ENCODE measurements around the gene XPNPEP1.

XPNPEP1 gene

GRCh38 chr10:109861081-109861480 lies 62.2 kb downstream of the XPNPEP1 start:
- peak in 1 of 3 experiments; percentile 0 for DNase-seq

- no peak for DNase-seq
Observed at GRCh38 chr10:109859221-109859620, 64.1 kb downstream of the XPNPEP1 start.

GRCh38 chr10:109855746-109856145 lies 67.6 kb downstream of the XPNPEP1 start:
- DNase-seq, result no peak

GRCh38 chr10:109853921-109854320 lies 69.4 kb downstream of the XPNPEP1 start:
- no peak for DNase-seq

- peak; percentile 42 to 75 (median 49) for DNase-seq
Observed at GRCh38 chr10:109852475-109853037, 70.8 kb downstream of the XPNPEP1 start.

DNA sequence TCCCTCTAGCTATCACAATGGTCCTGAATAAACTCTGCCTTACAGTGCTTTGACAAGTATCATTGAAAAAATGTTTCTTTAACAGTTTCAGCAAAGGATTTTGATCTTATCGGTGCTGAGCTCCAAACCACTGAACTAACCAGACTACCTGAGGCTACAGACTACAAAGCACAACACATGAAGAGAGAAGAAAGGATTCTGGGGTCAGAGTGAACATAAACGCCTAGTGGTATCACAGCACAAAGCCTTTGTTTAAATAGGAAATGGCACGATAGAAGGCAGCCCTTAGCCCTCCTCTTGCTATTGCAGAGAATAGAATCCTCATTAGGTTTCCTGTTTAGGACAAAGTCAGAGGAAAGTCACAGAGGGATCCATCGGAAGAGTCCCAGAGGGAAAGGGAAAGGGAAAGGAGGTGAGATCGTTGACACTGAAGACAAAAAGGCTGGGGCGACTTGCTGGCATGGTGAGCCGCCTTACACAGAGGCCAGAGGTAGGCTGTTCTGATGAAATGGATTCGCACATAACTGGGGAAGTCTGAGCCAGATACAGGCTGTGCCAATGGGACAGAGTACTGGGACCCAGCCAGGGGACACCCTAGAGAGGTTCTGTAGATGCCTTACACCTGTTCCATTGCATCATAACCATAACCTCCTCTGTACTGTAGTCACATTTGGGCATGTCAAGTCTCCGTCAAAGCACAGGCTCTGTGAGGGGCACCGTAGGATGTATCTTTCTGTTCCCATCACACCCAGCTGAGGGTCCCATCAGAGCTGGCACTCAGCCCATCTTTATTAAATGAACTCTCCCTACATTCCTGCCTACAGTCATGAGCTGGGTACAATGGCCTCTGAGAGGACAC lies 71.5 kb downstream of the XPNPEP1 start:
- DNase-seq, result no peak

DNA sequence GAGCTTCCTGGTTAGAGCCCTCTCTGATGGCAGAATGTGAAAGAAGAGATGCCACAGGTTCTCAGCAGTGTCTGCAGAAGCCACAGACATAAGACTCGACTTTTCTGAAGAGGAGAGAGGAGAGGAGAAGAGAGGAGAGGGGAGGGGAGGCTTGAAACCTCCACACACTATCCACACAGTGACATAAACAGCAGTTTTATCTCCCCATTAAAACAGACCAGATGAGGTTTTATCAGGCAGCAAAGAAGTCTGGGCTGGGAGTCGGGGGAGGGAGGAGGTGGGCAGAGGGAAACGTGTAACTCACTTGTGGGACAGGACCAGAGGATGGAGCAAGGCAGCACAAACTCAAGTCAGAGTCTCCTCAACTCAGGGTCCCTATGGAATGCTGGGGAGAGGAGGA lies 76.5 kb downstream of the XPNPEP1 start:
- DNase-seq, result no peak

- no peak for DNase-seq
Observed at GRCh38 chr10:109845308-109845707, 78.0 kb downstream of the XPNPEP1 start.

- no peak for DNase-seq
Observed at GRCh38 chr10:109838592-109839244, 84.6 kb downstream of the XPNPEP1 start.

DNA sequence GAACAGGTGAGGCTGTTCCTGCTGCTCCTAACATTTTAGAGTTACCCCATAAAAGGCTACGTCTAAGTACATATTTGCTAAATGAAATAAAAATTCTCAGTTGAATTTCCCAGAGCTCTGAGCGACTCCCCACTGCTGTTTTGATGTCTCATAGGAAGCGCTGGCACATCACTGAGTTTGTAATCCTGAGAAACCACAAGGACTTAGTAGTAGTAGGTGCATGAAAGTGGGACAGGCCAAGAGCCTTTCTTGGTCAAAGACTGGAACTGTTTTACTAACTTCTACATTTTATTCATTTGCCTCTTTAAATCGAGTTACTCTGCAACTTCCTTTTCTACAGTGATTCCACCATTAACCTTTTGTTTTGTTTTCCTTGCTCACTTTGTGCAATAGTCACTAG lies 85.9 kb downstream of the XPNPEP1 start:
- DNase-seq, result no peak

DNA sequence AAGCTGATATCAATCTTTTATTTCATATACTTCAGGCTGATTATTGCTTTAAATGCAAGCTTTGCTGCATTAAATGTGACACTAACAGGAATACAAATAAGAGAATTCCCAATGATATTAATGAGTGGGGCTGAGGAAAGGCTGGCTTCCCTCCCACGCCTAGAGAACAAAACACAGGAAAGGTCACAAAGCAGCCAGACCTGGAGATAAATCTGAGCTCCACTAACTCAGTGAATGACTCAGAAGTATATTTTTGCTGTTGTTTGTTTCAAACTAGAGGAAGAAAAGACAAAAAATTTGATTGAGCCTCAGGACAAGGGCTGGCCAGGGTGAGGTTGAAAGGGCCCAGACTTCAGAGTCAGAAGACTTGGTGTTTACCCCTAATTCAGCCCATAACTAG lies 88.1 kb downstream of the XPNPEP1 start:
- DNase-seq, result no peak

- DNase-seq, result no peak
Observed at GRCh38 chr10:109831846-109832245, 91.5 kb downstream of the XPNPEP1 start.

GRCh38 chr10:109824206-109824605 lies 99.1 kb downstream of the XPNPEP1 start:
- DNase-seq, result no peak

DNA sequence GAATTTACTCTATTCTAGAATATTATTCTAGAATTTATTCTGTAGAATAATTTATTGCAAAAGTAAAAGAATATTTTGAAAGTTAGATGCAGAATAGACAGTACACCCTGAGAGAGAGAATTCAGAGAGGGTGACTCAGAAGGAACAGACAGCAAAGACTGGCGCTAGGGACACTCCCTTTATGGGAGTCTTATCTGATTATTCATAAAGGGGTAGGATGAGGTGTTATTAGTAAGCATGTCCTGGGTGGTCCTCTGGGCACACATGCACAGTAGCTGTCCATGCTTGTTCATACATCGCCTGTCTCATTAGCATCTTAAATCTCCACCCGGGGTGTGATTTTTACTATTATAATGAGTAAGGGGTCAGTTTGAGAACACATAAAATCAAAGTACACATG lies 100.1 kb downstream of the XPNPEP1 start:
- DNase-seq, result no peak

DNA sequence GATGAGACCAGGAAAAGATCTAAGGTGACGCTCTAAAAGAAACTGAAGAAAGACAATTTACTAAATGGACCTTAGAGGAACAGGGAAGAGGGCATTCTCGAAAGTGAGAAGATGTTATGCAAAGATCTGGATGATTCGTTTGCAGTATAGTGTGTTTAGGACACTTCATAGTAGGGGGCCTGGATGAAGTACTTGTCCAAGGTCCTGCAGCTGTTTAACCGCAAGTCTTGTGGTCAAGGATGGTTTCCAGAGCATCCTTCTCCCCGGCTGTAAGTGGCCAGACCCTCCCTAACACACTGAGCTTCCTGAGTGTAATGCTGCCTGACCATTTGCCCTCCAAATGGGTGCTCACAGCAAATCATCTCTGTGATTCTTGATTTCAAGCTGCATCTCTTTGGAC lies 101.6 kb downstream of the XPNPEP1 start:
- no peak for DNase-seq

DNA sequence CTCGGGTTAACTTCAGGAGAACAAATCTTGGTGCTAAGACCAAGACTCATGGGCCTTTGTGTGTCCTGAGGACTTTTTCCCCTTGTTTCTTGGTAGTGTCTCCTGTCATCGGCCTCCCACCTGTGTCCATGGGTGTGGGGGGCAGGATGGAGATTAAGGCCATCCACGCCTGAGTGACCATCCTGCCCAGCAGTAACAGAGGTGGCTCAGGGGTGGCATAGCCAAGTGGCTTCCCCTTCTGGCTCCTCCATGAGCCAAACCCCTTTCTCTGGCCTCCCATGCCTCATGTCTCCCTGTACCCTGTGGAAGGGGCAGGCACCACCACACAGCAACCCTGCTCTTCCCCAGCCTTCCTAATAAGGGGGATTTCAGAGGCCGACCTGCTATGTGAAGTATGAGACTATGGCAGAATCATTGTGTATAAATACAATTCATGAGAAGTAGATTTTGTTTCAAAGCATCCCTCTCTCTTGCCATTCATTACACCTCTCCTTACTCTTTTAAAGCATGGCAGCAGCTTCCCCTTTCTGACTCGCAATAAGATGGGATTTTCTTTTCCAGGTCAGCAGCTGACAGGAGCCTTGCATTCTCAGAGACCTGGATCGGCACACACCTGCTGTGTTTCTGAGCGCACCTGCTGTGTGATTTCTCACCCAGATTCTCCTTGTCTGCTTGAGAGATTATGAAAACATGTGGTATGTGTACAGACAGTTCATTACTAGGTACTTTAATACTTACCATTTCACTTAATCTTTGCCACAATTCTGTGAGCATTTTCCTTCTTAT lies 102.5 kb downstream of the XPNPEP1 start:
- peak in 1 of 3 experiments; percentile 11 for DNase-seq

DNA sequence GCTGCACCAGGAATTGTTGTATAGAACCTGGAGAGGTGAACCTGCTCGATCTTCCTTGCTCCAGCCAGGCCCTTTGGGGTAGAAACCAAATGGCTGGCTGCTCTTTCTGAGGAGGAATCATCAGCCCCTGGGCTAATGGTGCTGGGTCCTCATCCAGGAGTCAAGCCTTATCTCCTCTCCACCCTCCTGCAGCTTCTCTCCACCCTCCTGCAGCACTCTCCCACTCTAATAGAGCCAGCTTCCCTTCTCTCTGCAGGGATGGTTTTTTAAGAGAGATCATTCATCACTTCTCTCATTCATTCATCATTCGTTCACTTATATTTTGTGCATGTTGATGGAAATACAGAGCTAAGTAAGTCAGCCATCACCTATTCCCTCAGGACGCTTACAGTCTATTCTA lies 103.5 kb downstream of the XPNPEP1 start:
- no peak for DNase-seq
